ENCODE data around the gene PLCD1. TPM values are rescaled to one million over a fixed set of nuclear protein-coding genes. Genes with fewer than 3 reads are reported as not detected.

PLCD1 gene
- total and polyA plus RNA-seq, 2 of the 13 experiments (the other 11 are each of a cell fraction or from before 2014, with no cell fraction given): 10.1 to 12.4 TPM

GRCh38 chr3:38049358-38050126, 20.1 kb upstream of the PLCD1 start:
- Histone ChIP-seq H3K27me3 (ENCODE audit: control insufficient read depth in 1 of 2, insufficient read depth in 2 of 2, low read length in 2 of 2) (peaks cover 0 to 17% of the 10 kb centered on the region in 2 experiments; a peak in 3 of 5 replicates), H2AFZ (ENCODE audit: low read length) (no peak overlapping the region), H3K79me2 (ENCODE audit: insufficient read depth, low read length) (no peaks in the 10 kb centered on the region), H4K20me1 (ENCODE audit: insufficient read depth, low read length) (no peaks in the 10 kb centered on the region), H3K4me1 (ENCODE audit: insufficient read depth, low read length) (peaks cover 8% of the 10 kb centered on the region), H3K4me3 (replicated peaks in 1 of 3; ENCODE audit: insufficient read depth in 1 of 3, low read depth in 2 of 3, low read length in 3 of 3) (no peak overlapping the region), H3K9ac (ENCODE audit: insufficient read depth, low read depth, low read length) (no peak overlapping the region), H3K36me3 (replicated peaks in 1 of 2; ENCODE audit: control insufficient read depth in 1 of 2, insufficient read depth in 2 of 2, low read length in 2 of 2) (no peaks in the 10 kb centered on the region), H3K27ac (ENCODE audit: extremely low read length, insufficient read depth, low read length) (no peak overlapping the region), H3K4me2 (ENCODE audit: low read depth, low read length) (no peak overlapping the region), H3K9me3 (ENCODE audit: low read length) (no peaks in the 10 kb centered on the region)
- FAIRE-seq (no peak), DNase-seq (ENCODE audit: low spot score) (no peak), ATAC-seq (no peak)
- in situ Hi-C loops (cut with HindIII; ENCODE audit: extremely low pct_ligation_motif_present, low pct_unique_long_range_greater_than_20kb) (no loop called here), intact Hi-C loops (cut with micrococcal nuclease; ENCODE audit: unreplicated experiment) (no loop called here)
- POLR2A ChIA-PET: no interaction called here
- CTCF ChIA-PET (ENCODE audit: low intra/inter-chr PET ratio, low total read pairs): no interaction called here
- 39% methylated on average over 4 of the region's 4 CpGs for WGBS (ENCODE audit: low lambda C conversion rate)
- no TSS peak for BruUV-seq (replicated peaks)
- TF ChIP-seq ATF7-NPFF (CRISPR knock-in tag; IDR thresholded peaks at IDR 0.05; ENCODE audit: low read depth) (no peak), HOXD1 (CRISPR knock-in tag; IDR thresholded peaks at IDR 0.05) (no peak), RARG (CRISPR knock-in tag; IDR thresholded peaks at IDR 0.05; ENCODE audit: low read depth) (no peak), ZNF547 (CRISPR knock-in tag; IDR thresholded peaks at IDR 0.05) (no peak), HBP1 (CRISPR knock-in tag; IDR thresholded peaks at IDR 0.05; ENCODE audit: low read depth) (no peak), ZNF468 (CRISPR knock-in tag; IDR thresholded peaks at IDR 0.05) (no peak), JUND (CRISPR knock-in tag; IDR thresholded peaks at IDR 0.05) (no peak), ZNF777 (CRISPR knock-in tag; IDR thresholded peaks at IDR 0.05) (no peak), NONO (IDR thresholded peaks at IDR 0.05) (no peak), NONO (CRISPR knock-in tag; conservative IDR thresholded peaks at IDR 0.05) (no peak), TRIM22 (IDR thresholded peaks at IDR 0.05) (no peak)
- TF ChIP-seq, protein P1, sequence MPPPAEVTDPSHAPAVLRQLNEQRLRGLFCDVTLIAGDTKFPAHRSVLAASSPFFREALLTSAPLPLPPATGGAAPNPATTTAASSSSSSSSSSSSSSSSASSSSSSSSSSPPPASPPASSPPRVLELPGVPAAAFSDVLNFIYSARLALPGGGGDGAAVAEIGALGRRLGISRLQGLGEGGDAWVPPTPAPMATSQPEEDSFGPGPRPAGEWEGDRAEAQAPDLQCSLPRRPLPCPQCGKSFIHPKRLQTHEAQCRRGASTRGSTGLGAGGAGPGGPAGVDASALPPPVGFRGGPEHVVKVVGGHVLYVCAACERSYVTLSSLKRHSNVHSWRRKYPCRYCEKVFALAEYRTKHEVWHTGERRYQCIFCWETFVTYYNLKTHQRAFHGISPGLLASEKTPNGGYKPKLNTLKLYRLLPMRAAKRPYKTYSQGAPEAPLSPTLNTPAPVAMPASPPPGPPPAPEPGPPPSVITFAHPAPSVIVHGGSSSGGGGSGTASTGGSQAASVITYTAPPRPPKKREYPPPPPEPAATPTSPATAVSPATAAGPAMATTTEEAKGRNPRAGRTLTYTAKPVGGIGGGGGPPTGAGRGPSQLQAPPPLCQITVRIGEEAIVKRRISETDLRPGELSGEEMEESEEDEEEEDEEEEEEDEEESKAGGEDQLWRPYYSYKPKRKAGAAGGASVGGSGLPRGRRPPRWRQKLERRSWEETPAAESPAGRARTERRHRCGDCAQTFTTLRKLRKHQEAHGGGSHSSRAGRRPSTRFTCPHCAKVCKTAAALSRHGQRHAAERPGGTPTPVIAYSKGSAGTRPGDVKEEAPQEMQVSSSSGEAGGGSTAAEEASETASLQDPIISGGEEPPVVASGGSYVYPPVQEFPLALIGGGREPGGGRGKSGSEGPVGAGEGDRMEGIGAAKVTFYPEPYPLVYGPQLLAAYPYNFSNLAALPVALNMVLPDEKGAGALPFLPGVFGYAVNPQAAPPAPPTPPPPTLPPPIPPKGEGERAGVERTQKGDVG (CRISPR knock-in tag; IDR thresholded peaks at IDR 0.05; ENCODE audit: borderline replicate concordance): no peak
- TF ChIP-seq, protein P2, sequence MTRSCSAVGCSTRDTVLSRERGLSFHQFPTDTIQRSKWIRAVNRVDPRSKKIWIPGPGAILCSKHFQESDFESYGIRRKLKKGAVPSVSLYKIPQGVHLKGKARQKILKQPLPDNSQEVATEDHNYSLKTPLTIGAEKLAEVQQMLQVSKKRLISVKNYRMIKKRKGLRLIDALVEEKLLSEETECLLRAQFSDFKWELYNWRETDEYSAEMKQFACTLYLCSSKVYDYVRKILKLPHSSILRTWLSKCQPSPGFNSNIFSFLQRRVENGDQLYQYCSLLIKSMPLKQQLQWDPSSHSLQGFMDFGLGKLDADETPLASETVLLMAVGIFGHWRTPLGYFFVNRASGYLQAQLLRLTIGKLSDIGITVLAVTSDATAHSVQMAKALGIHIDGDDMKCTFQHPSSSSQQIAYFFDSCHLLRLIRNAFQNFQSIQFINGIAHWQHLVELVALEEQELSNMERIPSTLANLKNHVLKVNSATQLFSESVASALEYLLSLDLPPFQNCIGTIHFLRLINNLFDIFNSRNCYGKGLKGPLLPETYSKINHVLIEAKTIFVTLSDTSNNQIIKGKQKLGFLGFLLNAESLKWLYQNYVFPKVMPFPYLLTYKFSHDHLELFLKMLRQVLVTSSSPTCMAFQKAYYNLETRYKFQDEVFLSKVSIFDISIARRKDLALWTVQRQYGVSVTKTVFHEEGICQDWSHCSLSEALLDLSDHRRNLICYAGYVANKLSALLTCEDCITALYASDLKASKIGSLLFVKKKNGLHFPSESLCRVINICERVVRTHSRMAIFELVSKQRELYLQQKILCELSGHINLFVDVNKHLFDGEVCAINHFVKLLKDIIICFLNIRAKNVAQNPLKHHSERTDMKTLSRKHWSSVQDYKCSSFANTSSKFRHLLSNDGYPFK (CRISPR knock-in tag; IDR thresholded peaks at IDR 0.05; ENCODE audit: borderline replicate concordance): no peak
- TF ChIP-seq, protein P3, sequence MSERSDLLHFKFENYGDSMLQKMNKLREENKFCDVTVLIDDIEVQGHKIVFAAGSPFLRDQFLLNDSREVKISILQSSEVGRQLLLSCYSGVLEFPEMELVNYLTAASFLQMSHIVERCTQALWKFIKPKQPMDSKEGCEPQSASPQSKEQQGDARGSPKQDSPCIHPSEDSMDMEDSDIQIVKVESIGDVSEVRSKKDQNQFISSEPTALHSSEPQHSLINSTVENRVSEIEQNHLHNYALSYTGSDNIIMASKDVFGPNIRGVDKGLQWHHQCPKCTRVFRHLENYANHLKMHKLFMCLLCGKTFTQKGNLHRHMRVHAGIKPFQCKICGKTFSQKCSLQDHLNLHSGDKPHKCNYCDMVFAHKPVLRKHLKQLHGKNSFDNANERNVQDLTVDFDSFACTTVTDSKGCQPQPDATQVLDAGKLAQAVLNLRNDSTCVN (CRISPR knock-in tag; IDR thresholded peaks at IDR 0.05; ENCODE audit: borderline replicate concordance): no peak

All from HepG2 (cell line).